Middle frontal gyrus (tissue), 1 donor: ENCODE results near the gene PER2.

ENCODE experiments used
- DNase-seq: peaks from one replicate; pipeline ENCODE4 v3.0.0-alpha.2; 2015; ENCODE audit warnings: low spot score; ENCODE audit errors: extremely low spot score

Gene PER2

DNA sequence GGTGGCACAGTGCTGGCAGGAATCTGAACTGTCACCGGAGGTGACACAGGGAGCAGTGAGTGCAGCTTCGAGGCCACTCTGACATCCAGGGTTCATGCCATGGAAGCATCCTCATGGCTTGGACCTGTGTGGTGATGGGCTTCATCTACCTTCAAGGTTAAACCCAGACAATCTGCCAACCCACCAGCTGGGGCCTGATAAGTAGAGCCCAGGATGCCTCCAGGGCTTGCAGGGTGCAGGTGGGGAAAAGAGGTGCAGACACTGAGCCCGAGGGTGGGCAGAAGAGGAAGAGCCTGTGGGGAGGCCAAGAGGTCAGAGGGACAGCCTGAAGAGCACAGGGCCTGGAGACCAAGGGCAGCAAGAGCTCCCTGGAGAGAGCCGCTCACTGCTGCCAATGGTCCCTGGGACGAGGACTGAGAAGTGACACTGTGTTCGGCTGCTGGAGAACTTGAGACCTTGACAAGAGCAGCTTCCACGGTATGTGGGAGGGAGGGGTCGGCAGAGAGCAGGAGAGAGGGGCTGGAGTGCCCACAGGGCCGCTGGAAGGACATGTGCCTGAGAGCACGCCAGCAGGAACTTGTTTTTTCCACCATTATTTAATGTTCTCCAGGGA is 40.5 kb downstream of the PER2 start:
- DNase-seq = no peak

GRCh38 chr2:238247002-238247822 is 41.2 kb downstream of the PER2 start:
- no peak for DNase-seq

DNA sequence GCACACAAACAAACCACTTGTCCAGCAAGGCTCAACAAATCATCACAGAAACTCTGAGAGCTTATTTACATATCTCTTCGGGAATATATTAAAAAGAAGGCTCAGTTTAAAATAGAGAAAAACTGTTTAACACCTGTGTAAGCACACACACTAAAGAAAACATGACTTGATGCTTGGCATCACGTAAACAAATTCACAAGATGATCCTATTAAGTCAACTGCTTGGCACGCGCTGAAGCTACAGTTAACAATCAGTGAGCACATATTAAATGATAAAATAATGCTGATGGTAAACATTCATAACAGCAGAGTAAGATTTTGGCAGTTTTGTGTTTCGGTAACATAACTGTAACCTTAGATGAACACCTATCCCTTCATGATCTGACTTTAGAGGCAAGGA is 44.3 kb downstream of the PER2 start:
- DNase-seq = no peak

DNA sequence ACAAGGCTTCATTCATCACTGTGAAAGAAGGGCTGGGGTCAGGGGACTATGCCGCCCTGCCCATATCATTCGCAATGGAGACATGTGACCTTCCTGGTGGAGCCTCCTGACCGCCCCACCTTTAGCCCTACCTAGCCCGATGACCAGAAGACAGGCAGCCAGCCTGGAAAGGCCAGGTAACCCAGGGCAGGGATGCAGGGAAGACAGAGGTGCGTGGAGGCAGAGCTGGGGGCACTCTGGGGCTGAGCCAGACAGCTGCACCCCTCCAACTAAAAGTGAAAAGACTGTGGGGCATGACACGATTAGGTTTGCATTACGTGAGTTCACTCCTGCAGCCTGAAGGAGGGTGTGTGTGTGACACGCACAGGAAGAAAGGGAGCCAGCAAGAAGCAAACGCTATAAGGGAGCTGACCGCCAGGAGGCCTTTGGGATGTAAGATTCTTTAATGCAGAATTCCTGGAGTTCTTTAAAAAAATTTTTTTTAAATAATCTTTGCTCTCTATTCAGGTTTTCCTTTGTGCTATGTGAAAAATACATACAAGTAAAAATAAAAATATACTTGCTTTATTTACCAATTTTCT is 44.8 kb downstream of the PER2 start:
- no peak for DNase-seq

GRCh38 chr2:238242731-238243495 is 45.5 kb downstream of the PER2 start:
- no peak for DNase-seq

DNA sequence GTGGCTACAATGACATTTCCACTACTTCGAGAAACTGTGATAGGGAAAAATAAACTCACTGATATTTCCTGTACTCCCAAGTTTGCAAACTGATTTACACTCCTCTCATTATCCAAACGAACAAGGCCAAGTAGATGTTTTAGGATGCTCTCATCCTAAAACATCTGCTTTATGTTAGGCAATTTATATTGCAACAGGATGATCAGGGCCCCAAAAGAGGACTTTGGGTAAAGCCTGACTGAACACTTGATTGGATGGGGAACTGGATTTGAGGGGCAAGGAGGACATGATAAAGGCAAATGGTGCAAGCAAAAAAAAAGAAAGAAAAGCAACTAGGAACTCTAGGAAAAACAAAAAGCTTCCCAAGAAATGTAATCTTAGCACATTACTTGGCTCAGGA is 46.4 kb downstream of the PER2 start:
- no peak for DNase-seq

DNA sequence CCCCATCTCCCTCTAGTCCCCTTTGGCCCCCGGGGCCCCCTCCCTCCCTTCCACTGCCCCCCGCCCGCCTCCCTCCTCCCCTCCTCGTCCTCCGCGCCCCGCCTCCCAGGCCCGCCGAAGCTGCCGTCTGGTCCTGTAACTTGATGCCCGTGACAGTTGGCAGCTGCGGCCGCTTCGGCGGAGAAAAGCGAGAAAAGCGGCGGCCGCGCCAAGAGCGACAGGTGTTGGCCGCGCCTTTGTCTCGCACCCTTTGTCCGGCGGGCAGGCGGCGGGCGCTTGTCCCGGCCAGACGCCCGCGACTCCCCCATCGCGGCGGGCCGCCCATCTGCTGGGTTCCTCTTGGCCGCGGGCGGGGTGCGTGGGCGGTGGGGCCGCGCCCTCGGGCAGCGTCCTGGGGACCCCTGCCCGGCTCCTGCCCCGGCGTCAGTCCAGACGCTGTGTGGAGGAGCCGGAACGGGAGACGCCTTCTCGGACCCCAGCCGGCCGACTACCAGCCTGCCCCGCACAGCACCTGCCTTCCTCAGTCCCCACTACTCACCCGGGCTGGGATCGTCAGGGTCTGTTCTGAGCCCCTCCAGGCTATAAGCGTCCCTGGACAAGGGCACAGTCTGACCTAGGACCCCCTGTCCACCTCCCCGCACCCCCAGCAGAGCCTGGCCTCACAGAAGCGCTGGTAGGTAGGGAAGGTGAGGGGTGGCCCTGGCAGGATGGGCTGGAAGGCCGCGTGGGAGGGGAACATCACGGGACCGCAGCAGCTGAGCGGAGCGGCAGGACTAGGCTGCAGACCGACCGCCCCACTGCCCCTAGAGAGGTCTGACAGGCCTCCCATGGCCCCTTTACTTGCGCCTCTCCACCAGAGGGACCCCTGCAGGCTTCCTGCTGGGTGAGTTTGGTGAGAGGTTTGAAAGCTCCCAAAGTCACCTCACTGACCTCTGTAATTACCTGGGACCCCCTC is 47.4 kb downstream of the PER2 start:
- no peak for DNase-seq

DNA sequence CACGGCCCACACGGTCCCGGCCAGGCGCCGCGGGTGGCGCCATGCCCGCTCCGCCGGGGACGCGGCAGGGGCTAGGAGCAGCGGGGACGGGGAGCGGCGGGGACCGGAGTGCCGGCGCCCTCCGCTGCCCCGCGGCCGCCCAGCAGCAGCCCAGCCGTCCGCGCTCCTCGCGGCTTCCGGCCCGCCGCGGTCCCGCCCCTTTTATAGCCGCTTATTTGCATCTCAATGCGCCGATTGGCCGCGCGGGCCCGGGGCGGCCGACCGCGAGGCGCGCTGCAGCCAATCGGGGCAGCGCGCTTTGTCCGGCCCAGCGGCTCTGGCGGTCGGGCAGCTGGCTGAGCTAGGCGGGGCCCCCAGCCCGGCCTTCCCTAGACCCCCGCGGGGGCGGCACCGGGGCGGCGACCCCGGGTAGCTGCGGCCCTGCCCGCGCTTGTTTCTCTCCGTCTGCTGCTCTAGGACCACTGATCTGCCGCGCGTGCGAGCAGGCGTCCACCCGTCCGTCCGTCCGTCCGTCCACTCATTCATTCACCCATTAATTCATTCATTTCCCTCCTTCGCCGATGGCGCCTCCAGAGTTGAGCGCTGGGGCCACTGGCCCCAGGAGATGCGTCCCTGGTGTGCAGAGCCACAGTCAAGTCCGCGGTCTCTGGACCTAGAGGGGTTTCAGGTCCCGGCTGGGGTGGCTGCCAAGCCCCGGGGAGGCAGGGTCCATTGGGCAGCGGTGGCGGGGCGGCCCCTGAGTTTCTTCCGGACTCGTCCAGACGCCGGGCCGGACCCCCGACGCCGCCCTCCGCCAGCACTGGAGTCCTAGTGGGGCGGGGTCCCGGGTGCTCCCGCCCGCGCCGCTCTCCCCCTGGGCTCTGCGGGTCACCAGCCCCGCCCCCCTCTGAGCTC is 48.3 kb downstream of the PER2 start, which contains the start of gene HES6:
HES6 (minus strand) TSS at position 176 of the 894 bp plus-strand sequence; CDS start at position 43, 133 bp downstream.
- DNase-seq = peak; percentile 84

DNA sequence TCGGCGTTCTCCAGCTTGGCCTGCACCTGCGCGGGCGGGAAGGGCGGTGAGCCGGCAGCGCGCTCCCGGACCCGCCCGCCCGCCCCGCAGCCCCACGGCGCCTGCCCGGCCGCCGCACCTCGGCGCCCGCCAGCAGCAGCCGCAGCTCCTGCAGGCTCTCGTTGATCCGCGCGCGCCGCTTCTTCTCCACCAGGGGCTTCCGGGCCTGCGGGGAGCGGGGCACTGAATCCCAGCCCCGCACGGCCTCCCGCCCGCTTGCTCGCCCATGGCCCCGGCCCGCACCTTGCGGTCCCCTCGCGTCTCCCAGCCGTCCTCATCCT is 48.9 kb downstream of the PER2 start:
- no peak for DNase-seq

- DNase-seq = no peak
Measured at GRCh38 chr2:238238766-238239542, 49.5 kb downstream of the PER2 start.

DNA sequence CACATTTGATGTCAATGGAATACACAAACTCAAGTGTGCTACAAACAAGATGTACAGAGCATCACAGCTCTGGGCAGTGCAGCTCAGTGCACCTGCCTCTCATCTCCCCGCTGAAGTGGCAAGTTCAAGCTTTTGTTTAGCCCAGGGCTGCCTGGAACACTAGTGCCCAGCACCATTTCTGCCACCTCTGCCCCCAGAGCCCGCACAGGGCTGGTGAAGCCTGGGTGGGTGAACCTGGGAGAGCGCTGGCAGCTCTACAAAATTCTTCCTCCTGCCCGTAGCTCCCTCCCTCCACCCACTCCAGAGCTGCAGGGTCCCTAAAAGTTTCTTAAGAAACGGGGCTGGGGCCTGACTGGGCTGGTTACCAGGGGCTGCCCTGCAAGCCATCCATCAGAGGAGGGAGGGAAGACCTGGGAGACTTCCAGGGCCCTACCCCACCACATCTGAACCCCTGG is 50.1 kb downstream of the PER2 start:
- DNase-seq = no peak

GRCh38 chr2:238237431-238238135 is 50.8 kb downstream of the PER2 start:
- no peak for DNase-seq

DNA sequence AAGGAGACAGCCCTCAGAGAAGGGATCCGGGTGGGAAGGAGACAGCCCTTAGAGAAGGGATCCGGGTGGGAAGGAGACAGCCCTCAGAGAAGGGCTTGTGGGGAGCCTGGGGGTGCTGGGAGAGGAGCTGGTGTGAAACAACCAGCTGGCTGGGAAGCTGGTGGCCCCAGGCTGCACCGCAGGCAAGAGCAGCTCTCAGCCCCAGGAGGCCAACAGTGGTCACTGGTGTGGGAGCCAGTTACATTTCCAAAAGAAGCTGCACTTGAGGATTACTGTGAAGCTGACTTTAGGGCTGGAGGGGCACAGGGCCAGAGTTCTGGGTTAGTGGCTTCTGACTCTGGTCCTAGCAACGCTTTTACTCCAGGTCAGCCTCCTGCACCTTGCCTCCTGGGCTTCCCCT is 51.8 kb downstream of the PER2 start:
- no peak for DNase-seq

GRCh38 chr2:238235856-238236255 is 52.6 kb downstream of the PER2 start:
- DNase-seq = no peak

DNA sequence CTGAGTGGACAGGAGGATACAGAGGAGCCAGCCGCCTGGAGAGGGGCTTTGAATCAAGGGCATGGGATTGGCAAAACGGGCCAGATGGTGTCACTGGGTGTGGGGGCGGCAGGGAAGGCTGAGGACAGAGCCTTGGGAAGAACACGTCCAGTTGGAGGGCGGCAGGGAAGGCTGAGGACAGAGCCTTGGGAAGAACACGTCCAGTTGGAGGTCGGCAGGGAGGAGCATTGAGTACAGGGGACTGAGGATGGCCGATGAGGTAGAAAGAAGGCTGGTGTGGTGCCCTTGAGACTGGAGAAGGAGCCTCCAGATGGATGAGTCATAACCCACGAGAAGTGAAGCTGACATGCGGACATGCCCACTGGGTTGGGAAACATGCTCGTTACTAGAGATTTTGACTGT is 53.1 kb downstream of the PER2 start:
- DNase-seq = no peak

GRCh38 chr2:238233625-238234024 is 54.8 kb downstream of the PER2 start:
- DNase-seq = no peak

DNA sequence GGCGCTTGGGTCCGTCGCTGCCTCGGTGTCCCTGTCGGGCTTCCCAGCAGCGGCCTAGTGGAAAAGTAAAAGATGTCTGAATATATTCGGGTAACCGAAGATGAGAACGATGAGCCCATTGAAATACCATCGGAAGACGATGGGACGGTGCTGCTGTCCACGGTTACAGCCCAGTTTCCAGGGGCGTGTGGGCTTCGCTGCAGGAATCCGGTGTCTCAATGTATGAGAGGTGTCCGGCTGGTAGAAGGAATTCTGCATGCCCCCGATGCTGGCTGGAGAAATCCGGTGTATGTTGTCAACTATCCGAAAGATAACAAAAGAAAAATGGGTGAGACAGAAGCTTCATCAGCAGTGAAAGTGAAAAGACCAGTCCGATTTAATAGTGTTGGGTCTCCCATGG is 56.6 kb downstream of the PER2 start:
- DNase-seq = no peak

- no peak for DNase-seq
Measured at GRCh38 chr2:238231251-238231793, 57.1 kb downstream of the PER2 start.
